Measurements from ENCODE around the gene KLHL21.
A peak's percentile ranks its signal among the peaks of the same experiment; 100 is the strongest.

The KLHL21 gene

DNA sequence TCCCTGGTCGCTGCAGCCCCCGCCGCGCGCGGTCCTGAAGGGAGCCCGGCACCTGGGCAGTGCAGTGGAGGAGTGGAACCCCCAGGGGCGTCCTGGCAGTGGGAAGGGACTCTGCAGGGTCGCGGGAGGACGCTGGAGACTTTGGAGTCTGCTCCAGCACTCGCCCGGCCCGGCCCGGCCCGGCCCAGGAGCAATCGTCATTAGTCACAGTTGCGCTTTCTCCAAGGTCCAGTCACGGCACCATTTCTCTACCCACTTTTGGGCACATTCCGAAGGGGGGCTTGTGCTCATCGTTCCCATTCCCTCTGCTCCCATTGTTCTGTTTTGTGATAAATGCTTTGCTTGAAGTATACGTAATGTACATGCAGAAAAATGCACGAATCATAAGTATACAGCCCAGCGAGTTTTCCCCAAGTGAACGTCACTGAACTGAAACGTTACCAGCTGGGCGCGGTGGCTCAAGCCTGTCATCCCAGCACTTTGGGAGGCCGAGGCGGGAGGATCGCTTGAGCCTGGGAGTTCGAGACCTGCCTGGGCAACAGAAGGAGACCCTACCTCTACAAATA is 23.0 kb upstream of the KLHL21 start:
- peak in 7 of 56 donors; percentile 17 to 62 (median 30) for DNase-seq

DNA sequence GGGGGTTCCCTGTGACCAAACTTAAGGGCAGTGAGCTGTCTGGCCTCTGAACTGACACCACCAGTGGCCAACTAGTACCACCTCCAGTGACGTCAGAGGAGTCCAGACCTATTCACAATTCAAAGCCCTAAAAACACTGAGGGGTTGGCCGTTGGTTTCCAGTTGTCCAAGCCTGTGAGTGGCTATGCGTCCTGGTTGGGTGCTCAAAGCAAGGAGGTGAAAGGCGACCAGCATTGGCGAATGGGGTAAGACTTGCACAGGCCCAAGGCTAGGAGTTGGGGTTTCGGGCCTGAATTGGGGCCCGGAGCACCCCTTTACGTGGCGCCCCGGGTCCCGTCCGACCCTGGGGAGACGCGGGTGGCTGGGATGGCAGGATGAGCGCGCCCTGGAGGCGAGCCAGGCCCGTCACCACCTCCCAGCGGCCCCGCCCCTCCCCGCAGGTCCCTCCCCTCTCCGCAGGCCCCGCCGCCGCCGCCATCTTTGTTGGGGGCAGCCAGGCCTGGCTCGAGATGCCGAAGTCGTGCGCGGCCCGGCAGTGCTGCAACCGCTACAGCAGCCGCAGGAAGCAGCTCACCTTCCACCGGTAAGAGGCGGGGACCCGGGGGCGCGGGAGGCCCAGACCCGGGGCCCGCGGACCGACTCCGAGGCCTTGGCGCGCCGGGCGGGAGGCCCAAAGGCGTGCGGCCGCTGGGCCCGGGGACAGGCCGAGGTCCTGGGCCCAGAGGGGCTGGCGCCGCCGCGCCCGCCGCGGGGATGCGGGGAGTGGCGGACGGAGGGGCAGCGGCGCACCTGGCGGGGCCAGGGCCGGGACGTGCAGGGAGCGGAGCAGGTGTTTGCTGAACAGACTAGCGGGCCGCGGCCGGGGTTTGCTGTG is 22.3 kb upstream of the KLHL21 start, which contains the start of gene THAP3:
TSS of gene THAP3 (plus strand) at position 159 of the 874 bp plus-strand sequence. CDS start at position 510, 351 bp downstream.
- peak in 54 of 56 donors; percentile 40 to 87 (median 72) for DNase-seq

GRCh38 chr1:6623269-6623965 is 20.7 kb upstream of the KLHL21 start:
- no peak for DNase-seq

GRCh38 chr1:6622396-6623152 is 19.9 kb upstream of the KLHL21 start:
- no peak for DNase-seq

DNA sequence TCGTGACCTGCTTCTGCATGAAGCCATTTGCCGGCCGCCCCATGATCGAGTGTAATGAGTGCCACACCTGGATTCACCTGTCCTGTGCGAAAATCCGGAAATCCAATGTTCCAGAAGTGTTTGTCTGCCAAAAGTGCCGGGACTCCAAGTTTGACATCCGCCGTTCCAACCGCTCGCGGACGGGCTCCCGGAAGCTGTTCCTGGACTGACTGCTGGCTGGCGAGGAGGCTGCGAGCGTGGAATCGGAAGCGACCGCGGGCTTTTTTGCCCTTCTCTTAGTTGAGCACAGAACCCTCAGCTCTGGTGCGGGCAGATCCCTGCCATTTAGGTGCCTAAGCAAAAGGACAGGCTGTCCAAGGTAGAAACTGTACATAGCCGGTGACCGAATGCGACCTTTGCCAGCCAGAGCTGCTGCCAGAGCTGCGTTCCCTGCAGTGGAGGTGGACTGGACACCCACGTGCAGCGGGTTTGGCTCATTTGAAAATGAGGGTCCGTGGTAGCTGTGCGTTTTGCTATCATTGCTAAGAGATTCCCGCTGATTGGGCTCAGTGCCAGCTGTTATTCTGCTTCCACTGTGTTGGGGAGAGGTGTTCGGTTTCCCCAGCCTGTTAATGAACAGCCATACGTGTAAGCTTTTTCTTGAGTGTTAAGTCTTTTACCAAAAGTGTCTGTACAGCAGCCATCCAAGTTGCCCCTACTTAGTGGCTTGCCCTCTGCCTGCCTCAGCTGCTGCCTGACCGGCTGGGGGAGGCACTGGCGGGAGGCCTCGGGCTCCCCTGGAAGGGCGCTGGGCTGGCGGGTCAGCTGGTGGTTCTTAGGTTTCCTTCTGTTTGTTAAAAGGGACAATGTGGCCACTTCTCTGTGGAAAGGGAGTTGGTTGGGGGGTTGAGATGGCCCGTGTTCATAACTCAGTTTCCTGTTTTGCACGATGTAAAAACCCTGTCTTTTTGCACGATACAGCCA is 19.0 kb upstream of the KLHL21 start:
- no peak for DNase-seq

DNA sequence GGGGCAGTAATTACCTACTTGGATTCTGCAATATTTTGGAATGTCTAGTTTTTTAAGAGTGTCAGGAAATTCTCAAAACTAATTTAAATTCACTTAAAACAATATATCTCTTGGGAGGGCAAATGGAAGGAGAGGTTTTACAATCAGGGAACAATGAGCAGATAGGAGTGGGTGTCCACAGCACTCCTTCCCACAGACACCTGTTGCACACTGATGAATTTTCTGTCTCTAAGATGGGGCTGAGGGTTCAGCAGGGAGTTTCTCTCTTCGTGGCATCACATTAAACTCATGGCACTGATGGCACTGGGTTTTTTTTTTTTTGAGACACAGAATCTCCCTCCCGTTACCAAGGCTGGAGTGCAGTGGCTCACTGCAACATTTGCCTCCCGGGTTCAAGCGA is 16.4 kb upstream of the KLHL21 start:
- no peak for DNase-seq

- peak in 3 of 56 donors; percentile 14 to 46 (median 40) for DNase-seq
Measured at GRCh38 chr1:6614929-6615785, 12.5 kb upstream of the KLHL21 start.

DNA sequence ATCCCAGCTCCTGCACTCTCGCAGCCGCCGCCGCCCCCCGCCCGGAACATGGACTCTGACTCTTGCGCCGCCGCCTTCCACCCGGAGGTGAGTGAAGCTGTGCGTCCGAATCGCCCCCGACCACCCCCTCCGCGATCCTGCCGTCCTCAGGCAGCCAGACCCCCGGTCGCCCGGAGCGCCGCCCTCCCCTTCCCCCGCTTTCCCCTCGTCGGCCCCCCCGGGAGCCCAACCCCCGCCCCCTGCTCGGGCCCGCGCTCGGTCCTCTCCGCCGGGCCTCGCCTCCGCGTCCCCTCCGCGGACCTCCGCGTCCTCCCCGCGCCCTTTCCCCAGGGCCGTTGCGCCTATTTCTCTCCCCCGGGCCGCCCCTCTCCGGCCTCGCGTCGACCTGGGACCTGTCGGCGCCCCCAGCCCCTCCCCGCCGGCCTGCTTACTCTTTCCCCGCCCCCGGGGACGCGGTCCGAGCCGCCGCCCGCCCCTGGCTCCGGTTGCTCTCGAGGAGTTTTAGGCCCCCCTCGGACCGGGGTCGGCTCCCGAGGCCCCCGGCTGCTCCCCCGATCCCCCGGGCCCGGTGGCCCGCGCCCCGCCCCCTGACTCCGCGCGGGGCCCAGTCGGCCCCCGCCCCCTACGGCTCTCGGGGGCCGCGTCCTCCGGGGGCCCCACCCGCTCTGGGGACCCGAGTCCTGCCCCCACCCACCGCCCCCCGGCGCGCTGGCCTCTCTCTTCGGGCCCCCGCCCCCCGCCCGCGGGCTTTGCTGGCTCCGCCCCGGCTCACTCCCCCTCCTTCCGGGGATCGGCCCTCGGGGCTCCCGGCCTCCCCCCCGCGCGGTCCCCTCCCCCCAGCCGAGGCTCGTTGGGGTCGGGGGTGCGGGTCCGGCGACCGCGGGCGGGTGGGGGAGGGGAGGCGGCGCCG is 11.6 kb upstream of the KLHL21 start:
- DNase-seq = peak in 23 of 56 donors; percentile 14 to 65 (median 43)

DNA sequence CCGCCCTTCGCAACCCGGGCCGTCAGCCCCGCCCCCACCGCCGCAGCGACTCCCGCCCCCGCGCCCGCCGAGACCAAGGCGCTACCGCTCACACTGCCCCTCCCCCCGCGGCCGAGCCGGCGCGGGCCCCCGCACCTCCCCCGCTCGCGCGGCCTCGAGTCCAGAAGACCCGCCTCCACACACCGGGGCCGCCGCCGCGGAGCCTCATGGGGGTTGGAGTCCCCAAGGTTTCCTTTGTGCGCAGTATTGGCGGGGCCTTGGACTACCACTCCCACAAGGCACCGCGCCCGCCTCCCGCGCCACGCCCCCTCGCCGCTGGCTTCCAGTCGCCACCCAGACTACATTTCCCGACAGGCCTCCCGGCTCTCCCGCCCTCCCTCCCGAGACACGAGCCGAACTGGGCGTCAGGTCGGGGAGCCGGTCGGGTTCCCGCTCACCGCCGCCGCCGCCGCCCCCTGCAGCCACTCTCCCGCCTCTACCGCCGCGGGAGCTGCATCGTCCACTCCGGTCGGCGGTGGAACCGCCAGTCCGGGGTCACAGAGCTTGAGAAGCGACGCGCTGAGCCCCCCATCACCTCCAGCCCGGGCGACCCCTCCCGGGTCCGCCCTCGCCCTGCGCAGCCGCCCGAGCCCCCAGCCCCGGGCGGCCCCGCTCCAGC is 10.8 kb upstream of the KLHL21 start, which contains the start of gene PHF13:
TSS of gene PHF13 (plus strand) at position 371 of the 658 bp plus-strand sequence. CDS start 336 bp downstream, outside the sequence.
- DNase-seq = peak; percentile 84 to 100 (median 99)

- DNase-seq = peak in 15 of 56 donors; percentile 18 to 86 (median 61)
Measured at GRCh38 chr1:6612641-6613360, 10.1 kb upstream of the KLHL21 start.

DNA sequence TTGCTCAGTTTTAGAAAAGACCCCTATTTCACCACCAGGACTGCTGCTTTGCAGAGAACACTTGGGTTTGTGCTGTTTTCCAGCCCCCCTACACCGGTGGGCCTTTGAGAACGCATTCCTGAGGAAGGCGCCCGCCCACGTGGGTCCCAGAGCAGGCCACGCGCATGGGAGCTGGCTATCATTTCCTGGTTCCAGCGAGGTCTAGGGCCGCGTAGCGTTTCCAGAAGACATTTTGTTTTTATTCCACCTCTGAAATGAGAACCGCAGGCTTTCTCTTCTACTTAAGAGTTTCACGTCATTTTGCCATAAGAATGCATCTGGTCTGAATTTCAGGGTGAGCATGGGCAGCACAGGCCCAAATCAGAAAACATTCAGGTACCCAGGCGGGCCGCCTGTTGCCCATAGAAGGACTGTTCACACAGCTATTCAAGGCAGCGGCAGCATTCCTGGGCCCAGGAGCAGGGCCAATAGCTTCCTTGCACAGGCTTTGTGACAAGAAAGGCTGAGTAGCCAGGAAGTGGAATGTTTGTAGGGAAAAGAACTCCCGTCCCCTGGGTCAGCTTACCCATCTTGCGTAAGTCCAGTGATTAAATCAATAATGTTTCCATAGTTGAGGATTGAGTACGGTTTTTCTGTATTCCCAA is 1.4 kb upstream of the KLHL21 start:
- DNase-seq = peak in 38 of 56 donors; percentile 25 to 76 (median 52)

- DNase-seq = peak in 43 of 56 donors; percentile 40 to 97 (median 80)
Measured at GRCh38 chr1:6603238-6603914, 707 bp upstream of the KLHL21 start.

GRCh38 chr1:6601923-6602668 is 573 bp downstream of the KLHL21 start:
- DNase-seq = peak in 20 of 56 donors; percentile 42 to 74 (median 60)
